Measurements from ENCODE around the gene CD69.

Gene CD69

GRCh38 chr12:9760699-9761418, at the start of gene CD69:
Gene CD69 (minus strand): TSS chr12:9760901. CDS start chr12:9760820, 81 bp downstream.
- DNase-seq: no peak

GRCh38 chr12:9809866-9810265, 49.2 kb upstream of the CD69 start:
- DNase-seq: no peak

GRCh38 chr12:9809338-9809737, 48.6 kb upstream of the CD69 start:
- DNase-seq: no peak

GRCh38 chr12:9808504-9808903, 47.8 kb upstream of the CD69 start:
- no peak for DNase-seq

- DNase-seq: no peak
These were observed 46.0 kb upstream of the CD69 start for GRCh38 chr12:9806714-9807113.

GRCh38 chr12:9805883-9806282, 45.2 kb upstream of the CD69 start:
- DNase-seq: no peak

- DNase-seq: no peak
These were observed 39.3 kb upstream of the CD69 start for GRCh38 chr12:9799961-9800360.

- DNase-seq: no peak
These were observed 37.3 kb upstream of the CD69 start for GRCh38 chr12:9797722-9798619.

- DNase-seq: no peak
These were observed 36.3 kb upstream of the CD69 start for GRCh38 chr12:9796971-9797370.

- no peak for DNase-seq
These were observed 35.6 kb upstream of the CD69 start for GRCh38 chr12:9796346-9796745.

GRCh38 chr12:9795945-9796344, 35.2 kb upstream of the CD69 start:
- no peak for DNase-seq

- no peak for DNase-seq
These were observed 33.9 kb upstream of the CD69 start for GRCh38 chr12:9794484-9795093.

- DNase-seq: no peak
These were observed 33.2 kb upstream of the CD69 start for GRCh38 chr12:9793779-9794395.

GRCh38 chr12:9792961-9793617, 32.4 kb upstream of the CD69 start:
- DNase-seq: no peak

GRCh38 chr12:9792185-9792900, 31.6 kb upstream of the CD69 start:
- no peak for DNase-seq

- DNase-seq: no peak
These were observed 26.3 kb upstream of the CD69 start for GRCh38 chr12:9786726-9787717.

GRCh38 chr12:9784816-9785215, 24.1 kb upstream of the CD69 start:
- DNase-seq: no peak

GRCh38 chr12:9784326-9784725, 23.6 kb upstream of the CD69 start:
- no peak for DNase-seq

GRCh38 chr12:9782547-9783382, 22.1 kb upstream of the CD69 start:
- DNase-seq: no peak

- no peak for DNase-seq
These were observed 20.7 kb upstream of the CD69 start for GRCh38 chr12:9781360-9781759.
